Measurements from ENCODE around the gene NRIP1.

Gene NRIP1

GRCh38 chr21:15023776-15024175, 41.0 kb downstream of the NRIP1 start:
- Histone ChIP-seq H3K27me3 (replicated peaks; ENCODE audit: insufficient read depth, low read length) (no peaks in the 10 kb centered on the region), H3K4me1 (ENCODE audit: low read length) (peaks cover 8% of the 10 kb centered on the region; the same call in 1 of the 2 replicates), H3K9me2 (replicated peaks; ENCODE audit: insufficient read depth, low read length) (no peaks in the 10 kb centered on the region), H3F3A (ENCODE audit: insufficient read depth, low read length) (no peaks in the 10 kb centered on the region), H3K4me3 (ENCODE audit: low read length) (no peak overlapping the region), H4K20me1 (ENCODE audit: insufficient read depth, low read length) (no peaks in the 10 kb centered on the region), H3K9me3 (replicated peaks; ENCODE audit: insufficient read depth, low read length) (no peaks in the 10 kb centered on the region), H3K27ac (ENCODE audit: low read length) (no peak overlapping the region), H3K4me2 (ENCODE audit: low read depth, low read length) (no peak overlapping the region), H3K36me3 (replicated peaks; ENCODE audit: insufficient read depth, low read length) (no peaks in the 10 kb centered on the region), H3K79me2 (ENCODE audit: low read length) (no peaks in the 10 kb centered on the region), H2AFZ (ENCODE audit: low read length) (no peak overlapping the region), H3K9ac (ENCODE audit: low read length) (no peak overlapping the region)
- TF ChIP-seq CTCF (IDR thresholded peaks at IDR 0.05; ENCODE audit: low read length) (no peak), EZH2 (optimal IDR thresholded peaks at IDR 0.05; ENCODE audit: low read depth, low read length) (no peak), EZH2phosphoT487 (IDR thresholded peaks at IDR 0.05; ENCODE audit: low read length) (no peak)
- DNase-seq: no peak

- Histone ChIP-seq H3K27me3 (replicated peaks; ENCODE audit: insufficient read depth, low read length) (no peaks in the 10 kb centered on the region), H3K79me2 (ENCODE audit: low read length) (no peaks in the 10 kb centered on the region), H4K20me1 (ENCODE audit: insufficient read depth, low read length) (no peaks in the 10 kb centered on the region), H3K4me1 (ENCODE audit: low read length) (peaks cover 8% of the 10 kb centered on the region; the same call in 1 of the 2 replicates), H3K36me3 (replicated peaks; ENCODE audit: insufficient read depth, low read length) (no peaks in the 10 kb centered on the region), H3F3A (ENCODE audit: insufficient read depth, low read length) (no peaks in the 10 kb centered on the region), H3K4me3 (ENCODE audit: low read length) (no peak overlapping the region), H3K9ac (ENCODE audit: low read length) (no peak overlapping the region), H2AFZ (ENCODE audit: low read length) (no peak overlapping the region), H3K4me2 (ENCODE audit: low read depth, low read length) (no peak overlapping the region), H3K9me3 (replicated peaks; ENCODE audit: insufficient read depth, low read length) (no peaks in the 10 kb centered on the region), H3K27ac (ENCODE audit: low read length) (no peak overlapping the region), H3K9me2 (replicated peaks; ENCODE audit: insufficient read depth, low read length) (no peaks in the 10 kb centered on the region)
- no peak for DNase-seq
- TF ChIP-seq EZH2phosphoT487 (IDR thresholded peaks at IDR 0.05; ENCODE audit: low read length) (no peak), EZH2 (optimal IDR thresholded peaks at IDR 0.05; ENCODE audit: low read depth, low read length) (no peak), CTCF (IDR thresholded peaks at IDR 0.05; ENCODE audit: low read length) (no peak)
Measured at GRCh38 chr21:15022608-15023261, 42.1 kb downstream of the NRIP1 start.

- no peak overlapping the region for H3K4me2 ChIP-seq (ENCODE audit: low read depth, low read length)
- no peaks in the 10 kb centered on the region for H4K20me1 ChIP-seq (ENCODE audit: insufficient read depth, low read length)
- H3K4me3 ChIP-seq (ENCODE audit: low read length): no peak overlapping the region
- DNase-seq: no peak
- no peak overlapping the region for H2AFZ ChIP-seq (ENCODE audit: low read length)
- H3K9ac ChIP-seq (ENCODE audit: low read length): no peak overlapping the region
- H3K27me3 ChIP-seq (replicated peaks; ENCODE audit: insufficient read depth, low read length): no peaks in the 10 kb centered on the region
- peaks cover 8% of the 10 kb centered on the region; the same call in 1 of the 2 replicates for H3K4me1 ChIP-seq (ENCODE audit: low read length)
- H3K36me3 ChIP-seq (replicated peaks; ENCODE audit: insufficient read depth, low read length): no peaks in the 10 kb centered on the region
- TF ChIP-seq EZH2phosphoT487 (IDR thresholded peaks at IDR 0.05; ENCODE audit: low read length): no peak
- no peak for TF ChIP-seq CTCF (IDR thresholded peaks at IDR 0.05; ENCODE audit: low read length)
- TF ChIP-seq EZH2 (optimal IDR thresholded peaks at IDR 0.05; ENCODE audit: low read depth, low read length): no peak
- no peaks in the 10 kb centered on the region for H3K9me2 ChIP-seq (replicated peaks; ENCODE audit: insufficient read depth, low read length)
- no peak overlapping the region for H3K27ac ChIP-seq (ENCODE audit: low read length)
- no peaks in the 10 kb centered on the region for H3K9me3 ChIP-seq (replicated peaks; ENCODE audit: insufficient read depth, low read length)
- no peaks in the 10 kb centered on the region for H3K79me2 ChIP-seq (ENCODE audit: low read length)
- no peaks in the 10 kb centered on the region for H3F3A ChIP-seq (ENCODE audit: insufficient read depth, low read length)
Measured at GRCh38 chr21:15020797-15021196, 44.0 kb downstream of the NRIP1 start.
